ENCODE data around the gene BICD2. TPM values are rescaled to one million over a fixed set of nuclear protein-coding genes. Genes with fewer than 3 reads are reported as not detected.

The BICD2 gene
- total and polyA plus RNA-seq, 12 donors: 9.3 to 33.8 (median 23.3) TPM

DNA sequence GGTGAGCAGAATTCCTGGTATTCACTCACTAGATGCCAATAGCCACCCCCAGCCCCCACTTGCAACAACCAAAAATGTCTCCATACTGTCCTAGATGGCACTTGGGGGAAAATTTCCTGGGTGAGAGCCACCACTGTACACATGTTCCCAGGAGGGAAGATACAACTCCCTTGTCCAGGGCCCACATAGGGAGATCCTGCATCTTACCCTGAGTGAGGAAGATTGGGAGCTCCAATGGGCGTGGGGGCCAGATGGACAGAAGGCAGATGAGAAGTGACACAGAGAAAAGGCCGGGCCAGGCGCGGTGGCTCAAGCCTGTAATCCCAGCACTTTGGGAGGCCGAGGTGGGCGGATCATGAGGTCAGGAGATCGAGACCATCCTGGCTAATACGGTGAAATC, 82.4 kb downstream of the BICD2 start:
- H3K27me3 ChIP-seq: no peaks in the 10 kb centered on the region
- WGBS, 4 donors: 88 to 97% (median 92%) methylated on average over 8 of the region's 8 CpGs
- no peak for DNase-seq
- H3K9me3 ChIP-seq (replicated peaks in 1 of 3): no peaks in the 10 kb centered on the region
- no peaks in the 10 kb centered on the region for H3K36me3 ChIP-seq (replicated peaks in 1 of 2)
- intact Hi-C loops (cut with DNase I): no loop called here
- no peaks in the 10 kb centered on the region for H3K4me1 ChIP-seq (replicated peaks in 1 of 2)
- H3K27ac ChIP-seq: no peak overlapping the region
- TF ChIP-seq POLR2A (IDR thresholded peaks at IDR 0.05): no peak
- TF ChIP-seq, protein P1, sequence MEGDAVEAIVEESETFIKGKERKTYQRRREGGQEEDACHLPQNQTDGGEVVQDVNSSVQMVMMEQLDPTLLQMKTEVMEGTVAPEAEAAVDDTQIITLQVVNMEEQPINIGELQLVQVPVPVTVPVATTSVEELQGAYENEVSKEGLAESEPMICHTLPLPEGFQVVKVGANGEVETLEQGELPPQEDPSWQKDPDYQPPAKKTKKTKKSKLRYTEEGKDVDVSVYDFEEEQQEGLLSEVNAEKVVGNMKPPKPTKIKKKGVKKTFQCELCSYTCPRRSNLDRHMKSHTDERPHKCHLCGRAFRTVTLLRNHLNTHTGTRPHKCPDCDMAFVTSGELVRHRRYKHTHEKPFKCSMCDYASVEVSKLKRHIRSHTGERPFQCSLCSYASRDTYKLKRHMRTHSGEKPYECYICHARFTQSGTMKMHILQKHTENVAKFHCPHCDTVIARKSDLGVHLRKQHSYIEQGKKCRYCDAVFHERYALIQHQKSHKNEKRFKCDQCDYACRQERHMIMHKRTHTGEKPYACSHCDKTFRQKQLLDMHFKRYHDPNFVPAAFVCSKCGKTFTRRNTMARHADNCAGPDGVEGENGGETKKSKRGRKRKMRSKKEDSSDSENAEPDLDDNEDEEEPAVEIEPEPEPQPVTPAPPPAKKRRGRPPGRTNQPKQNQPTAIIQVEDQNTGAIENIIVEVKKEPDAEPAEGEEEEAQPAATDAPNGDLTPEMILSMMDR (IDR thresholded peaks at IDR 0.05): no peak
- no peak overlapping the region for H3K4me3 ChIP-seq

DNA sequence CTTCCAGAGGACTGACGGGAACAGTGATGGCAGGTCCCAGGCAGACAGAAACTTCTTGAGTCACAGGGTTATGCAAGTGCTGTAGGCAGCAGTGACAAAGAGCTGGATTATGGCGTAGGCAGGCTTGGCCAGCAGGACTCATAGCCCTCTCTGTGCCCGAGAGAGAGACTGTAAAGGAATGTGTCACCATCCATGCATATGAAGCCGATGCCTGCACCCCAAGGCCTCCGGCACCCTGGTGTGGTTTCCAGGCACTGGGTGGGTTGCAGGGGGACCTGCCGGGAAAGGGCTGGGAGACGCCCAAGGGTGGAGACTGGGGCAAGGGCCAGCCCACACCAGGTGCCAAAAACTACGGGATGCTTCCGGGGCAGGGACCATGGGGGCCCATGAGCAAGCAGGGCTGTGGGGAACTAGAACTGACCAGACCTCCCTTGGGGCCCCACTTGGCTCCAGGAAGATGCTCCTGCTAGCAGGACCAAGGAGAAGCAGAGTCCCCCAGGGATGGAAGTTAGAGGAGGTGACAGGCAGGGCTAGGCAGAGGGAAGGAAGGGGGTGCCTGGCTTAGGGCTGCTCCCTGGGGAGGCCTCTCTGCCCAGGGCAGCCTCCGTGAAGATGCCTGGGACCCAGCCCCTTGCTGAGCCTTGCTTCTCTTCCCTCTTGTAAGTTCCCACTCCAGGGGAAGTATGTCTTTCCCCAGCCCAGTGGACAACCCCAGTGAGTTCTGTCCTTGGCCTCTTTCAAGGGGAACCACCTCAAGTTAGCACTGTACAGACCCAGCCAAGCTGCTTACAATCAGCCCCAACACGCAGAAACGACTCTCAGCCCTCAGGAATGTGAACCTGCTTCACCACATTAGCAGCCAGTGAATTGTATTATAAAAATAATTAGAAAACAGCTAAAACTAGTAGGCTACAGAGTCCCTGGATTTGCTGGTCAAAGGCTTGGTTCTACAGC, 84.2 kb downstream of the BICD2 start:
- TF ChIP-seq, protein P1 (IDR thresholded peaks at IDR 0.05): no peak
- TF ChIP-seq POLR2A (IDR thresholded peaks at IDR 0.05): no peak
- WGBS, 4 donors: 70 to 85% (median 76%) methylated on average over 4 to 12 of the region's 12 CpGs
- Histone ChIP-seq H3K27me3 (no peaks in the 10 kb centered on the region), H3K9me3 (replicated peaks in 1 of 3) (no peaks in the 10 kb centered on the region), H3K4me1 (replicated peaks in 1 of 2) (no peaks in the 10 kb centered on the region), H3K36me3 (replicated peaks in 1 of 2) (no peaks in the 10 kb centered on the region), H3K27ac (no peak overlapping the region), H3K4me3 (no peak overlapping the region)
- no peak for DNase-seq
- intact Hi-C loops (cut with DNase I): no loop called here

DNA sequence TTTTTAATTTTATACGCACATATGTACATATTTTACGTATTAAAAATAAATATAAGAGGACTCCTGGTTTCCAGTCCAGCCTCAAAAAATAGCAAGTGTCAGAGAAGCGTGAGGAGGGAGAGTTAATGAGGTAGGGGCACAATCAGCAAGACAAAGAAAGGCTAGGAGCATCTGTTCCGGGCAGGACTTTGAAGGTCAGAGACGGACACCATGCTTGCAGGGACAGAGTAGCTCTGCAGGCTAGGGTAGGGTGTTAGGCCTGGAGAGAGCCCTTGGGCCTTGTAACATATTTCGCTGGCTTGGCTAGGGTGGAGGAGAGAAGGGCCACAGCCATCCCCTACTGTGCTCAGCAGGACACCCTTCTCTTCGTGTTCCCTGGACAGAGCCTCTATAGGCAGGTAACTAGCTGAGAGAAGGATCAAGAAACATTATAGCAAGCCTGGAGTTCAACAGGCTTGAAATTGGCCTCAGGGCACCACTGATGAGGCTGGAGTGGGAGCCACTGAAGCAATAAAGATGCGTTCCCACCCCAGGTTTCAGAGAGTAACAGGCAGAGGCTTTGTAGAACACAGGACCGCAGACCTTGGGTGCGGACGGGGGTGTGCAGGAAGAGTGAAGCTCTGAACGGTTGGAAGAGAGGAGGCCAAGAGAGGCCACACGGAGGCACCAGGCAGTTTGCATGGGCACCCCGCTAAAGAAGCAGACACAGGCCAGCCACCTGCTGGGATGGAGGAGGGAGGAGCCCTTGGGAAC, 85.0 kb downstream of the BICD2 start:
- Histone ChIP-seq H3K9me3 (replicated peaks in 1 of 3) (no peaks in the 10 kb centered on the region), H3K36me3 (replicated peaks in 1 of 2) (no peaks in the 10 kb centered on the region), H3K27ac (no peak overlapping the region), H3K4me1 (replicated peaks in 1 of 2) (no peaks in the 10 kb centered on the region), H3K27me3 (no peaks in the 10 kb centered on the region), H3K4me3 (no peak overlapping the region)
- no peak for TF ChIP-seq POLR2A (IDR thresholded peaks at IDR 0.05)
- TF ChIP-seq, protein P1 (IDR thresholded peaks at IDR 0.05): no peak
- WGBS, 4 donors: 82 to 87% (median 84%) methylated on average over 12 to 14 of the region's 14 CpGs
- intact Hi-C loops (cut with DNase I): no loop called here
- no peak for DNase-seq

DNA sequence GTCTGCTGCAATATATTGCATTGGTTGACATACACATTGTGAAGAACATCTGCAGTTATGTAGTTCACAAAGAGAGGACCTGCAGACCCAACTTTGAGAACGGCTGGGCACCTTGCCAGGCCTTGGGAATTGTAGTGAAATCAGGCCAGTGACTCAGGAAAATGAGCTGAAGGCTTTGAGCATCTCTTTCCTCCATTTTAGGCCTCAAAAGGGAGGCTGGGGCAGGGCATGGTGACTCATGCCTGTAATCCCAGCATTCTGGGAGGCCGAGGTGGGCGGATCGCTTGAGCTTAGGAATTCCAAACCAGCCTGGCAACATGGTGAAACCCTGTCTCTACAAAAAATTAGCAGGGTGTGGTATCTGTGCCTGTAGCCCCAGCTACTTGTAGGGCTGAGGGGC, 93.3 kb downstream of the BICD2 start:
- intact Hi-C loops (cut with DNase I): no loop called here
- Histone ChIP-seq H3K27me3 (no peaks in the 10 kb centered on the region), H3K36me3 (replicated peaks in 1 of 2) (no peaks in the 10 kb centered on the region), H3K27ac (peak overlapping the region in 3 of 5 donors; percentile 65 to 89 (median 85)), H3K9me3 (replicated peaks in 1 of 3) (no peaks in the 10 kb centered on the region), H3K4me1 (replicated peaks in 1 of 2) (peaks cover 9 to 21% of the 10 kb centered on the region in 2 donors), H3K4me3 (peak overlapping the region in 1 of 4 donors; percentile 66)
- WGBS, 4 donors: 38 to 63% (median 58%) methylated on average over 2 to 4 of the region's 4 CpGs
- DNase-seq: peak; percentile 71 to 89 (median 80)
- TF ChIP-seq, protein P1 (IDR thresholded peaks at IDR 0.05): no peak
- no peak for TF ChIP-seq POLR2A (IDR thresholded peaks at IDR 0.05)

Measured in adrenal gland (tissue), 12 donors.